ENCODE measurements around the gene BAZ2B. TPM values are rescaled to one million over a fixed set of nuclear protein-coding genes. Genes with fewer than 3 reads are reported as not detected.
"Not testable (repeated sequence)": the region's sequence is repeated elsewhere in the genome, so short reads cannot be mapped to it uniquely, and the experiment has no call there.

The BAZ2B gene
- total RNA-seq, 8 experiments from 2014 or later: 81.1 to 148 (median 90.2) TPM

DNA sequence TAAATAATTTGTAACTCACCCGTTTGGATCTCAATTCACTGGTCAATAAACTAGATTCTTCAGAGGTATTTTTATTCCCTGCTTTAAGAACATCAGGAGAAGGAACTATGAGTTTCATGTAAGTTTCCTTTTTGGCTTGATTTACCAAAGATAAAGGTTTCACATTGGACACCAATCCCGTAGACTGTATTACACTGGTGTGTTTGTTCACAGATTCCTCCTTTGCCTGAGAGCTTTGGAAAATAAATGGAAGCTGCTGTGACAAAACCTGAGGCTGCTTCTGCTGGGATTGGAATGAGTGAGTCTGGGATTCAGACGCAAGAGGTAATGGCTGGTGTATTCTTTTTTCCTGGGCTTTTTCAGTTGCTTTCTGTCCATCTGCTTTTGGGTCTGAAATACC, 178.1 kb downstream of the BAZ2B start:
- Histone ChIP-seq H3K27ac (no peak overlapping the region), H3K4me1 (replicated peaks in 1 of 2) (no peaks in the 10 kb centered on the region), H3K4me3 (no peak overlapping the region)
- no peak for ATAC-seq (replicated peaks in 6 of 8)
- in situ Hi-C loops (cut with MboI; ENCODE audit: low pct_unique_long_range_greater_than_20kb in 2 of 9, low sequenced_read_pairs in 9 of 9, unreplicated experiment in 9 of 9): no loop called here
- WGBS, 10 experiments: 81 to 100% (median 100%) methylated on average over 2 to 3 of the region's 3 CpGs; no CpG with 5 or more reads in 1 of the 10 experiments

DNA sequence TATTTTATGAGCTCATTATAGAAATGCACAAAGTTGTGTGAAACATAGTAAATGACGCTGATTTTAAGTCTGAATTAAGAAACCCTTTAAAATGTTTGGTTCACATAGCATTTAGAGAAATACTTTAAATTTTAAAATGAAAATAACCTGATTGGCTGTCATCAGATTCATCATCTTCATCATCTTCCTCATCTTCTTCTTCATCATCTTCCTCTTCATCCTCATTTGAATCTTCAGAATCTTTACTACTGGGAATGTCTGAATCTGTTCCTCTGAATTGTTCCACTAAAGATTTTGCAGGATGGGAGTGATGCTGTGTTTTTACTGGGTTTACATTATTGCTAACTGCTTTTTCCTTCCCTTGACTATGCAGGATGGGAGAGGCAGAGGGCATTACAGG, 183.7 kb downstream of the BAZ2B start:
- Histone ChIP-seq H3K4me3 (no peak overlapping the region), H3K27ac (no peak overlapping the region), H3K4me1 (replicated peaks in 1 of 2) (no peaks in the 10 kb centered on the region)
- ATAC-seq (replicated peaks in 6 of 8): no peak
- in situ Hi-C loops (cut with MboI; ENCODE audit: low pct_unique_long_range_greater_than_20kb in 2 of 9, low sequenced_read_pairs in 9 of 9, unreplicated experiment in 9 of 9): no loop called here
- 90 to 100% (median 100%) methylated on average over 1 of the region's 1 CpG; no CpG with 5 or more reads in 1 of the 10 experiments for WGBS, 10 experiments

DNA sequence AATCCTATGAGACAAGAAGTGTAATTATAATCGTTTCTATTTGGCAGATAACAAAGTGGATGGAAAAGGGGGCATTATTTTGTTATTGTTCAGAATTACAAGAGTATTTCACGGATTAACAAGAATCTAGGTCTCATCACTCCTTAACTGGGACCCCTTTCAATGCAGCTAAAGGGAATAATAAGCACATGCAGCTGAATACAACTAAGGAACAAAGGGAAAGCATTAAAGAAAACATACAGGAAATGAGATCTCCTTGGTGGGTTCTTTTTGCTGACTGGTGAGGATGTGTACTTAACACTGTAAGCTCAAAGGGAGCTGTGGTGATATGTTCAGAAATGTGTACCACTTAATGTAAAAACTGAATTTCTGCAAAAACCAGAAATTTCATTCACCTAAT, 189.3 kb downstream of the BAZ2B start:
- in situ Hi-C loops (cut with MboI; ENCODE audit: low pct_unique_long_range_greater_than_20kb in 2 of 9, low sequenced_read_pairs in 9 of 9, unreplicated experiment in 9 of 9): no loop called here
- H3K4me3 ChIP-seq: no peak overlapping the region
- H3K4me1 ChIP-seq (replicated peaks in 1 of 2): no peaks in the 10 kb centered on the region
- no peak overlapping the region for H3K27ac ChIP-seq
- ATAC-seq (replicated peaks in 6 of 8): no peak
- 38 to 100% (median 54%) methylated on average over 1 to 2 of the region's 2 CpGs; no CpG with 5 or more reads in 1 of the 10 experiments for WGBS, 10 experiments

GRCh38 chr2:159419403-159419802, 196.9 kb downstream of the BAZ2B start:
- no peaks in the 10 kb centered on the region for H3K4me1 ChIP-seq (replicated peaks in 1 of 2)
- WGBS, 10 experiments: 80 to 100% (median 100%) methylated on average over 1 to 2 of the region's 2 CpGs; no CpG with 5 or more reads in 1 of the 10 experiments
- no peak overlapping the region for H3K27ac ChIP-seq
- in situ Hi-C loops (cut with MboI; ENCODE audit: low pct_unique_long_range_greater_than_20kb in 2 of 9, low sequenced_read_pairs in 9 of 9, unreplicated experiment in 9 of 9): no loop called here
- H3K4me3 ChIP-seq: no peak overlapping the region
- no peak for ATAC-seq (replicated peaks in 6 of 8)

DNA sequence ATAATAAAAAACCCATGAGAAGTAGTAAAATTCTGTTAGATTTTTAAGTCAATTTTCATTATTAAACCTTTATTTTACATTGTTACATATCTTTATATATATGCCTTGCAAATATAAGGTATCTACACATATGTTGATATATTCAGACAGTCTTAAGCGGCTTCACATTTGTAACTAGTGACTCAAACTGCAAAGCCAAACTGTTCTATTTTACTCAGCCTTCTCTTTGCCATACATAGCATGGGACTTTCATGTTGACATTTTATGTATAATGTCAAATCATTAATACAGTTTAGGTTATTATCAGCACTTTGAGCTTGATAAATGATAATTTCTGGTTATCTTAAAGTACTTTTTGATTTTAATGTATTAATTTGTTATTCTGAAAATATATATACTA, 204.9 kb downstream of the BAZ2B start:
- in situ Hi-C loops (cut with MboI; ENCODE audit: low pct_unique_long_range_greater_than_20kb in 2 of 9, low sequenced_read_pairs in 9 of 9, unreplicated experiment in 9 of 9): no loop called here
- WGBS, 10 experiments: 80 to 100% (median 89%) methylated on average over 1 of the region's 1 CpG; no CpG with 5 or more reads in 3 of the 10 experiments
- no peak for ATAC-seq (replicated peaks in 6 of 8)
- Histone ChIP-seq H3K27ac (no peak overlapping the region), H3K4me3 (no peak overlapping the region), H3K4me1 (replicated peaks in 1 of 2) (no peaks in the 10 kb centered on the region)

- Histone ChIP-seq H3K4me1 (replicated peaks in 1 of 2) (no peaks in the 10 kb centered on the region), H3K4me3 (no peak overlapping the region), H3K27ac (no peak overlapping the region)
- in situ Hi-C loops (cut with MboI; ENCODE audit: low pct_unique_long_range_greater_than_20kb in 2 of 9, low sequenced_read_pairs in 9 of 9, unreplicated experiment in 9 of 9): no loop called here
- 14 to 100% (median 95%) methylated on average over 1 to 5 of the region's 5 CpGs; no CpG with 5 or more reads in 3 of the 10 experiments for WGBS, 10 experiments
- ATAC-seq (replicated peaks in 6 of 8): no peak
Measured at GRCh38 chr2:159410276-159410675, 206.1 kb downstream of the BAZ2B start.

GRCh38 chr2:159409116-159409800, 207.1 kb downstream of the BAZ2B start:
- no peak overlapping the region for H3K4me3 ChIP-seq
- no peak overlapping the region for H3K27ac ChIP-seq
- in situ Hi-C loops (cut with MboI; ENCODE audit: low pct_unique_long_range_greater_than_20kb in 2 of 9, low sequenced_read_pairs in 9 of 9, unreplicated experiment in 9 of 9): no loop called here
- H3K4me1 ChIP-seq (replicated peaks in 1 of 2): no peaks in the 10 kb centered on the region
- ATAC-seq (replicated peaks in 6 of 8): no peak
- WGBS, 10 experiments: 69 to 97% (median 81%) methylated on average over 1 to 3 of the region's 3 CpGs; no CpG with 5 or more reads in 1 of the 10 experiments

- H3K4me1 ChIP-seq (replicated peaks in 1 of 2): no peaks in the 10 kb centered on the region
- H3K27ac ChIP-seq: no peak overlapping the region
- H3K4me3 ChIP-seq: no peak overlapping the region
- 80 to 100% (median 100%) methylated on average over 1 to 2 of the region's 2 CpGs; no CpG with 5 or more reads in 1 of the 10 experiments for WGBS, 10 experiments
- ATAC-seq (replicated peaks in 6 of 8): no peak
- in situ Hi-C loops (cut with MboI; ENCODE audit: low pct_unique_long_range_greater_than_20kb in 2 of 9, low sequenced_read_pairs in 9 of 9, unreplicated experiment in 9 of 9): no loop called here
Measured at GRCh38 chr2:159402790-159403189, 213.6 kb downstream of the BAZ2B start.

DNA sequence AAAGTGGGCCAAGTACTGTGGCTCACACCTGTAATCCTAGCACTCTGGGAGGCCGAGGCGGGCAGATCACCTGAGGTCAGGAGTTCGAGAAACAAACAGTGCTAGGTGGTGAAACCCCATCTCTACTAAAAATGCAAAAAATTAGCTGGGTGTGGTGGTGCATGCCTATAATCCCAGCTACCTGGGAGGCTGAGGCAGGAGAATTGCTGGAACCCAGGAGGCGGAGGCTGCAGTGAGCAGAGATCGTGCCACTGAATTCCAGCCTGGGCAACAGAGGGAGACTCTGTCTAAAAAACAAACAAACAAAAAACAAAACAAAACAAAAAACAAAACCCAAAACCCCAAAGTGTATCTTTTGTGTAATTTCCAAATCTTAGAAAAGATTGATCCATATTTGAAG, 214.2 kb downstream of the BAZ2B start:
- ATAC-seq (replicated peaks in 6 of 8); H3K27ac ChIP-seq; H3K4me1 ChIP-seq (replicated peaks in 1 of 2); in situ Hi-C loops (cut with MboI; ENCODE audit: low pct_unique_long_range_greater_than_20kb in 2 of 9, low sequenced_read_pairs in 9 of 9, unreplicated experiment in 9 of 9); H3K4me3 ChIP-seq: not testable (repeated sequence)
- 80 to 100% (median 98%) methylated on average over 1 to 5 of the region's 5 CpGs; no CpG with 5 or more reads in 3 of the 10 experiments for WGBS, 10 experiments

GRCh38 chr2:159399716-159400415, 216.5 kb downstream of the BAZ2B start:
- Histone ChIP-seq H3K4me3 (no peak overlapping the region), H3K4me1 (replicated peaks in 1 of 2) (no peaks in the 10 kb centered on the region), H3K27ac (no peak overlapping the region)
- WGBS, 10 experiments: 51 to 100% (median 81%) methylated on average over 4 to 5 of the region's 5 CpGs
- in situ Hi-C loops (cut with MboI; ENCODE audit: low pct_unique_long_range_greater_than_20kb in 2 of 9, low sequenced_read_pairs in 9 of 9, unreplicated experiment in 9 of 9): no loop called here
- ATAC-seq (replicated peaks in 6 of 8): peak in 3 of 8 experiments; percentile 42 to 86 (median 61)

GRCh38 chr2:159396799-159397198, 219.5 kb downstream of the BAZ2B start:
- no peak overlapping the region for H3K27ac ChIP-seq
- 100% methylated on average over 1 of the region's 1 CpG; no CpG with 5 or more reads in 2 of the 10 experiments for WGBS, 10 experiments
- in situ Hi-C loops (cut with MboI; ENCODE audit: low pct_unique_long_range_greater_than_20kb in 2 of 9, low sequenced_read_pairs in 9 of 9, unreplicated experiment in 9 of 9): no loop called here
- peak in 1 of 8 experiments; percentile 63 for ATAC-seq (replicated peaks in 6 of 8)
- H3K4me3 ChIP-seq: no peak overlapping the region
- no peaks in the 10 kb centered on the region for H3K4me1 ChIP-seq (replicated peaks in 1 of 2)

DNA sequence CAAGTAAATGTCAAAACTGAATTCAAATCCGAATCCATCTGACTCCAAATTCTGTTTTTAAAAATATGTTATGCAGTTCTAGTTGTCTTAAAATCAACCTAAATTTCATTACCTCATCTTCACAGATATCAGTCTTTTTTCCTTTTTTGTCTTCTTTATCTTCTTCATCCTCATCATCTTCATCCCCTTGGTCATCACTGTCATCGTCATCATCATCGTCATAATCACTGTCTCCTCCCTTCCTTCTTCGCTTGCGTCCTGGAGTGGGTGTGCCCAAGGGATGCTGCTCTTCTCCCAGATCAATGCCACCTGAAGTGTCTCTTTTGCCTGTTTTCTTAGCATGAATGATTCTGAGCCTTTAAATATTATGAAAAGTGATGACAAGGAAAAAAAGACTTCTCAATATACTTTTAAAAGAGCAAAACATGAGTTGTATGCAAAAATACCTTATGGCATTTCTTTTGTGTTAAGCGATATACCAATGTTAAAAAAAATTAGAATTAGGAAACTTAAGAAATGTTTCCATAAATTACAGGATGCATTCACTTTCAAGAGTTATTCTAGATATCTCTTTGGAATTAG, 233.8 kb downstream of the BAZ2B start:
- Histone ChIP-seq H3K4me3 (no peak overlapping the region), H3K27ac (no peak overlapping the region), H3K4me1 (replicated peaks in 1 of 2) (no peaks in the 10 kb centered on the region)
- in situ Hi-C loops (cut with MboI; ENCODE audit: low pct_unique_long_range_greater_than_20kb in 2 of 9, low sequenced_read_pairs in 9 of 9, unreplicated experiment in 9 of 9): no loop called here
- 85 to 100% (median 95%) methylated on average over 5 to 6 of the region's 6 CpGs for WGBS, 10 experiments
- no peak for ATAC-seq (replicated peaks in 6 of 8)

- Histone ChIP-seq H3K4me1 (replicated peaks in 1 of 2) (no peaks in the 10 kb centered on the region), H3K27ac (no peak overlapping the region), H3K4me3 (no peak overlapping the region)
- in situ Hi-C loops (cut with MboI; ENCODE audit: low pct_unique_long_range_greater_than_20kb in 2 of 9, low sequenced_read_pairs in 9 of 9, unreplicated experiment in 9 of 9): no loop called here
- no peak for ATAC-seq (replicated peaks in 6 of 8)
Measured at GRCh38 chr2:159381574-159381973, 234.8 kb downstream of the BAZ2B start.
